ENCODE measurements around the gene FHOD3. TPM values are rescaled to one million over a fixed set of nuclear protein-coding genes. Genes with fewer than 3 reads are reported as not detected.

FHOD3 gene
- total RNA-seq, 4 donors from 2014 or later, result 3.5 to 40.0 (median 14.5) TPM

DNA sequence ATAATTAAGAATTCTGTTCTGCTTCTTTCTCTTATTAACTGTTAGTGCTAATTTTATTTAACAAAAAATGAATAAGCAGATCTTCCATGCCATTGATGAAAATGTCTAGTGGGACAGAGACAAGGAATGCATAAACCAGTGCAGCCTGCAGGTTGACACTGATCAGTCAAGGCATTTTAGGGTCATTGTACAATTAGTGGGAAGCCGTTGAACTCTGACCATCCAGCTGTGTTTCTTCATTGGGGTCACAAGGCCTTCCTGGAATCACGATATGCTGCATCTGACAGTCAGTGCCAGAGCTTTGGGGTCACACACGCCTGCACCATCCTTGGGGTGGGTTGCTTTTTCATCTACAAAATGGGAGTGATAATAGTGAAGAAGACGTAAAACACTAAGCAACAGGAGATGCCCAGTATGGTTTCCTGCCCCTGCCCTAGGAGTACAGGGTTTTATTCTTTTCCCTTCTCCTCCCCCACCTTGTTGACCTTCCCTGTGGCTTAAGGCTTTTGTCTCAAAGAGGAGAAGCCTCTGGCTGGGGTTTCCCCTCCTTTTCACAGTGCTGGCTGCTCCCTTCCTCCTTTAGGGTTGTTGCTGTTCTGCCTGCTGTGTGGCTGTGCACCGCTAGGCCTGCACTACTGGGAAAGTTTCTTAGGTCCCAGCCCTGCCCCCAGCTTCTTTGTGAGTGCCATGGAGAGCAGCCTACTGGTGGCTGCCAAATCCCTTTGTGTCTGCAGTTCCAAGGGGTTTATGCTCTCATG, 285.7 kb downstream of the FHOD3 start:
- H3K27me3 ChIP-seq, result no peaks in the 10 kb centered on the region
- intact Hi-C loops (cut with DNase I; ENCODE audit: low total_unique reads), result loop anchor here (5.0 kb wide), 1 partner anchor 179 kb away; no protein-coding TSS in a partner anchor
- TF ChIP-seq POLR2AphosphoS5 (IDR thresholded peaks at IDR 0.05) (no peak), EP300 (IDR thresholded peaks at IDR 0.05; ENCODE audit: low read depth) (no peak), POLR2A (IDR thresholded peaks at IDR 0.05) (no peak)
- TF ChIP-seq, protein P1, sequence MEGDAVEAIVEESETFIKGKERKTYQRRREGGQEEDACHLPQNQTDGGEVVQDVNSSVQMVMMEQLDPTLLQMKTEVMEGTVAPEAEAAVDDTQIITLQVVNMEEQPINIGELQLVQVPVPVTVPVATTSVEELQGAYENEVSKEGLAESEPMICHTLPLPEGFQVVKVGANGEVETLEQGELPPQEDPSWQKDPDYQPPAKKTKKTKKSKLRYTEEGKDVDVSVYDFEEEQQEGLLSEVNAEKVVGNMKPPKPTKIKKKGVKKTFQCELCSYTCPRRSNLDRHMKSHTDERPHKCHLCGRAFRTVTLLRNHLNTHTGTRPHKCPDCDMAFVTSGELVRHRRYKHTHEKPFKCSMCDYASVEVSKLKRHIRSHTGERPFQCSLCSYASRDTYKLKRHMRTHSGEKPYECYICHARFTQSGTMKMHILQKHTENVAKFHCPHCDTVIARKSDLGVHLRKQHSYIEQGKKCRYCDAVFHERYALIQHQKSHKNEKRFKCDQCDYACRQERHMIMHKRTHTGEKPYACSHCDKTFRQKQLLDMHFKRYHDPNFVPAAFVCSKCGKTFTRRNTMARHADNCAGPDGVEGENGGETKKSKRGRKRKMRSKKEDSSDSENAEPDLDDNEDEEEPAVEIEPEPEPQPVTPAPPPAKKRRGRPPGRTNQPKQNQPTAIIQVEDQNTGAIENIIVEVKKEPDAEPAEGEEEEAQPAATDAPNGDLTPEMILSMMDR (IDR thresholded peaks at IDR 0.05), result no peak
- no peak overlapping the region for H3K27ac ChIP-seq
- H3K9me3 ChIP-seq, result no peaks in the 10 kb centered on the region
- peaks cover 2 to 19% (median 8%) of the 10 kb centered on the region in 4 donors for H3K4me1 ChIP-seq
- in situ Hi-C loops (cut with MboI; ENCODE audit: low pct_ligation_motif_present in 1 of 4, low pct_unique_long_range_greater_than_20kb in 1 of 4, low sequenced_read_pairs in 3 of 4), result no loop called here
- H3K4me3 ChIP-seq, result no peak overlapping the region
- no peaks in the 10 kb centered on the region for H3K36me3 ChIP-seq
- 79 to 83% methylated on average over 4 to 5 of the region's 5 CpGs for WGBS, 2 donors (ENCODE audit: low coverage in 1 of 2)
- no peak for DNase-seq

DNA sequence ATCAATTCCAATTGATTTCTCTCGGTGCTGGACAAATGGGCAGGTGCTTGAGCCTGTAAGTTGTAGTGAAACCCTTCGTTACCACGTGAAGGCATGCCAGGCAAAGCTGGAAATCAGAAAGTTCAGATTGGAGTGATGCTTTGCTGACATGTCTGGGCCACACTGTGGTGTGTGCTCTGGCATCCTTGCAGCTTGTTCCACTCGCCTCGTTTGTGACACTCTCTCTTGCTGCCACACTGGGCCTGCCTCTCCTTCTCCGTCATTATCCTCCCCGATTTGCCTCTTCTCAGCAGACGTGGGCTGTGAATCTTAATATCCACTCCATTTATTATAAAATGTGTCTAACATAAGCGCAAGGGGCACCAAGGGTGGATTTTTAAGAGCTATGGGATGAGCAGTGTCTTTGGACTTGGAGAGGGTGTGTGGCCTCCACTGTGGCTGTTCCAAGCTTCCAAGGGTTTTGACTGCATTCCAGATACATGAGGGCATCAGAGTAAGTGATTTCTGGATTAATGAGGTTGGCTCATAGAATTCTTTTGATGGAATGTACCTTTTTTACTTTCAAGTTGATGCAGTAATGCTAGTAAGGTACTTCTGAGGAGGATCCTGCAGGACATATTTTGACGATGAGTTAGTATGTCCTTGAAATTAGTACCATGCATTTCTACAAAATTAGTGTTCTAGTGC, 292.5 kb downstream of the FHOD3 start:
- intact Hi-C loops (cut with DNase I; ENCODE audit: low total_unique reads), result no loop called here
- H3K27ac ChIP-seq, result no peak overlapping the region
- no peaks in the 10 kb centered on the region for H3K36me3 ChIP-seq
- no peaks in the 10 kb centered on the region for H3K27me3 ChIP-seq
- TF ChIP-seq, protein P1 (IDR thresholded peaks at IDR 0.05), result no peak
- no peak for TF ChIP-seq POLR2A (IDR thresholded peaks at IDR 0.05)
- TF ChIP-seq EP300 (IDR thresholded peaks at IDR 0.05; ENCODE audit: low read depth), result no peak
- TF ChIP-seq POLR2AphosphoS5 (IDR thresholded peaks at IDR 0.05), result no peak
- H3K4me1 ChIP-seq, result peaks cover 0 to under 1% (median 0%) of the 10 kb centered on the region in 4 donors
- DNase-seq, result no peak
- no peaks in the 10 kb centered on the region for H3K9me3 ChIP-seq
- 89 to 90% methylated on average over 7 to 10 of the region's 10 CpGs for WGBS, 2 donors (ENCODE audit: low coverage in 1 of 2)
- H3K4me3 ChIP-seq, result no peak overlapping the region
- in situ Hi-C loops (cut with MboI; ENCODE audit: low pct_ligation_motif_present in 1 of 4, low pct_unique_long_range_greater_than_20kb in 1 of 4, low sequenced_read_pairs in 3 of 4), result no loop called here

DNA sequence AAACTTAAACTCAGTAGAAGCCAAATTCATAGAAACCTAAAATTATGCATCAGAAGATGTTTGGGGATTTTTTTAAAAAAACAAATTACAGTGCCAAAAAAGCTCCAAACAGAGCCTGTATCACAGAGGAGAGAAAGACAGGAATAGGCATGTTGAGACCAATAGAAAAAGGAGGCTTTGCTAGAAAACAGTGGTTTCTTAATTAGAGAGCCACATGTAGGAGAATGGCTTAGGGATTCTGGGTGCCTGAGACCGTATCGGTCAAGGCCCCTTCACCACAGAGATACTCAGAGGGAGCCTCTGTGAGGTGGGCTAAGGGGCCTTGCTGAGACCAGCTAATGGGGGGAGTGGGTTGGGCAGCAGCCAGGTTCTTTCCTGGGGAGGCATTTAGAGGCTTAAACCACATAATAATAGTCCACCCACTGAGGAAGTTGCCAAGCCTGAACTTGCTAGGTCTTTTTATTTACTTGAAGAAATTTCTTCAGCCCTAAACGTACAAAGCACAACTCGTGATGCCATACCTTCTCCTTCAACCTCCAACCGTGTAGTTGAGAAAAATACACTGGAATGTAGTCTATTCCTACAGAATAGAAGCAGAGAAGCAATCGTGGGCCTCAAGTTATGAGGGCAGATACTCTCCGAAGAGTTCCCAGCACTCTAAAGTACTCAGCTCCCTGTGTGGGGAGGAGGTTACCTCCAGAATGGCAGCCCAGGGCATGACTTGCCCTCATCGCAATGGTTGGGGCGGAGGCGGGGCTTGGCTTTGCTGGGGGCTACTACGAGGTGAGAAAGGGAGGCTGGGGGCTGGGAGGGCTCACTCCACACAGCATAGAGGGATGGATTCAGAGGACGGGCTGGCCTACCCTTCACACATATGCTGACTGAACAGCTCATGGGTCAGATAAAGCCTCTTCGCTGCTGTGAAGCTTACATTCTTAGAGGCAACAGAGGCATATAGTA, 293.4 kb downstream of the FHOD3 start:
- DNase-seq, result no peak
- in situ Hi-C loops (cut with MboI; ENCODE audit: low pct_ligation_motif_present in 1 of 4, low pct_unique_long_range_greater_than_20kb in 1 of 4, low sequenced_read_pairs in 3 of 4), result no loop called here
- Histone ChIP-seq H3K36me3 (no peaks in the 10 kb centered on the region), H3K27me3 (no peaks in the 10 kb centered on the region), H3K4me1 (peaks cover 0 to 7% (median 3%) of the 10 kb centered on the region in 4 donors), H3K4me3 (no peak overlapping the region), H3K27ac (no peak overlapping the region), H3K9me3 (no peaks in the 10 kb centered on the region)
- intact Hi-C loops (cut with DNase I; ENCODE audit: low total_unique reads), result no loop called here
- 85 to 89% methylated on average over 10 to 13 of the region's 13 CpGs for WGBS, 2 donors (ENCODE audit: low coverage in 1 of 2)
- TF ChIP-seq, protein P1 (IDR thresholded peaks at IDR 0.05), result no peak
- TF ChIP-seq POLR2A (IDR thresholded peaks at IDR 0.05) (no peak), POLR2AphosphoS5 (IDR thresholded peaks at IDR 0.05) (no peak), EP300 (IDR thresholded peaks at IDR 0.05; ENCODE audit: low read depth) (no peak)
